ENCODE results near the gene FGF2. TPM values are rescaled to one million over a fixed set of nuclear protein-coding genes. Genes with fewer than 3 reads are reported as not detected.

The FGF2 gene
- total RNA-seq, 3 donors from 2014 or later: 1.3 to 45.0 (median 2.4) TPM

DNA sequence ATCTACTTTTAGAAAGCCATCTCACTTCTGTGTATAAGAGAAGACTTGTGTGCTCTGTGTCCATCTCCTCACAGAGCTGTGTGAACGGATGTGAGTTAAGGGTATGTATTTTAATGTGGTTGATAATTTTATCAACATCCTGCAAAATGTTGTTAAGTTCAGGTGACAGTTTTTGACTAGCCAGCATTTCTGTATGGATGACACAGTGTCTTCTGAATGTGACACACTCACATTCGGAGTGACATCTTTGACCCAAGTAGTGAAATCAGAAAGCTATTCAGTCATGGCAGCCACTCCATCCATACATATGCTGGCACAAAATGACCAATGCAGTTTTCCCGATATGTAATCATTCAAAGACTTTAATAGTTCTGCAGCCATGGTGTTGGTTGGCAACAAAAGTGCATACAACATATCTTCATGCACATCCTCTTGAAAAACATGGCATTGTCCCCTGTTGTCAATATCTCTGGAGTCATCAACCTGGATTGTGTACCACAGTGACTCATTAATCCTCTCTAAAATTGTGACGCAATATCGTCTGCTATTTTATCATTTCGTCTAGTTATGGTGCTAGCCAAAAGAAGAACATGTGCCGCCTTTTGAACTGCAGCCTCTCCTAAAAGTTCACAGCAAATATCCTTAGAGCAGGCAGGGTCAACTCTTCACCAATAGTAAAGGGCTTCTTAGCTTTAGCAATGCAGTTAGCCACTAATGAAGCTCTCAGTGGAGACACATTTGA lies 6.8 kb upstream of the FGF2 start:
- no peak for DNase-seq
- no peak for ATAC-seq
- Histone ChIP-seq H3K4me3 (no peak overlapping the region), H3K4me1 (ENCODE audit: low read depth) (no peaks in the 10 kb centered on the region), H3K36me3 (ENCODE audit: low read depth) (no peaks in the 10 kb centered on the region), H3K9me3 (no peaks in the 10 kb centered on the region)
- TF ChIP-seq, protein P1, sequence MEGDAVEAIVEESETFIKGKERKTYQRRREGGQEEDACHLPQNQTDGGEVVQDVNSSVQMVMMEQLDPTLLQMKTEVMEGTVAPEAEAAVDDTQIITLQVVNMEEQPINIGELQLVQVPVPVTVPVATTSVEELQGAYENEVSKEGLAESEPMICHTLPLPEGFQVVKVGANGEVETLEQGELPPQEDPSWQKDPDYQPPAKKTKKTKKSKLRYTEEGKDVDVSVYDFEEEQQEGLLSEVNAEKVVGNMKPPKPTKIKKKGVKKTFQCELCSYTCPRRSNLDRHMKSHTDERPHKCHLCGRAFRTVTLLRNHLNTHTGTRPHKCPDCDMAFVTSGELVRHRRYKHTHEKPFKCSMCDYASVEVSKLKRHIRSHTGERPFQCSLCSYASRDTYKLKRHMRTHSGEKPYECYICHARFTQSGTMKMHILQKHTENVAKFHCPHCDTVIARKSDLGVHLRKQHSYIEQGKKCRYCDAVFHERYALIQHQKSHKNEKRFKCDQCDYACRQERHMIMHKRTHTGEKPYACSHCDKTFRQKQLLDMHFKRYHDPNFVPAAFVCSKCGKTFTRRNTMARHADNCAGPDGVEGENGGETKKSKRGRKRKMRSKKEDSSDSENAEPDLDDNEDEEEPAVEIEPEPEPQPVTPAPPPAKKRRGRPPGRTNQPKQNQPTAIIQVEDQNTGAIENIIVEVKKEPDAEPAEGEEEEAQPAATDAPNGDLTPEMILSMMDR (IDR thresholded peaks at IDR 0.05): no peak
- intact Hi-C loops (cut with DNase I, micrococcal nuclease): no loop called here

DNA sequence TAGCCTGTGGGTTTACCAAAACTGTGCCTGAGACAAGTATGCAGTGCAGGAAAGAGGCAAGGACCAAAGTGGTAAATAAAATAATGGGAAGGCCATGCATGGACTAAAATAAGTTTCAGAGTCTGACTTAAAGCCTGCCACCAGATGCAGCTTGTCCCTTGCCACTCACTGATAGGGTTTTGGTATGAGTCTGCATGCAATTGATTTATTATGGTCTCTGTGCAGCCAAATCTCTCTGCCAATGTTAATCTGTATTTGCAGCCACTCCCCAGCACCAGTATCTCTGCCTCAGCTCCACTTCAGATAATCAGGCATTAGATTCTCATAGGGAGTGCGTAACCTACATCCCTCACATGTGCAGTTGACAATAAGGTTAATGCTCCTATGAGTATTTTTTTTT lies 5.5 kb upstream of the FGF2 start:
- ATAC-seq (no peak), DNase-seq (no peak)
- intact Hi-C loops (cut with DNase I, micrococcal nuclease): no loop called here
- Histone ChIP-seq H3K9me3 (no peaks in the 10 kb centered on the region), H3K4me1 (ENCODE audit: low read depth) (no peaks in the 10 kb centered on the region), H3K36me3 (ENCODE audit: low read depth) (no peaks in the 10 kb centered on the region), H3K4me3 (no peak overlapping the region)
- TF ChIP-seq, protein P1 (IDR thresholded peaks at IDR 0.05): no peak

DNA sequence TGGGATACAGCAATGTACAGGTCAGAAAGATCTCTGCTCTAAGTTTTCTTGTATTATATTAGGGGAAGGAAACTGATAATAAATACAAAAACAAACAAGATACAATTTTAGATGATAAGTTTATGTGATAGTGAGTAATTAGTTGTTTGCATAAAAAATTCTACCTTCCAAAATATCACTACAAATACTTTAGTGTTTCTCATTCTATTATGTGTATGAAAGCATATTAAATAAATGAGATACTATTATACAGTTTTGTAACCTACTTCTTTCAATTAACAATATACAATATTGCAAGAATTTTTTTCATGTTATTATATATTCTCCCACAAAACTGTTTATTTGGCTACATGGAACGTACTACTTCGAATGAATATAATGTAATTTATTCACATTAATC lies 4.2 kb upstream of the FGF2 start:
- H3K36me3 ChIP-seq (ENCODE audit: low read depth): no peaks in the 10 kb centered on the region
- intact Hi-C loops (cut with DNase I, micrococcal nuclease): no loop called here
- ATAC-seq: no peak
- DNase-seq: no peak
- H3K9me3 ChIP-seq: no peaks in the 10 kb centered on the region
- TF ChIP-seq, protein P1 (IDR thresholded peaks at IDR 0.05): no peak
- no peaks in the 10 kb centered on the region for H3K4me1 ChIP-seq (ENCODE audit: low read depth)
- no peak overlapping the region for H3K4me3 ChIP-seq

DNA sequence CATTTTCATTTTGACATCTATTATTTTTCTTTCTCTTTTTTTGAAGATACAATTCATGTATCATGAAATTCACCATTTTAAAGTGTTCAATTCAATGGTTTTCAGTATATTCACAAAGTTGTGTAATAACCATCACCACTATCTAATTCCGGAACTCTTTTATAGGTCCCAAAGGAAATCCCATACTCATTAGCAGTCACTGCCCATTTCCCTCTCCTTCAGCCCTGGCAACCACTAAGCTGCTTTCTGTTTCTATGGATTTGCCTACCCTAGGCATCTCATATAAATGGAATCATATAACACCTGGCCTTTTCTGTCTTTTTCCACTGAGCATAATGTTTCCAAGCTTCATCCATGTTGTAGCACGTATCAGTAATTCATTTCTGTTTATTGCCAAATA lies 3.2 kb upstream of the FGF2 start:
- no peak for DNase-seq
- ATAC-seq: no peak
- TF ChIP-seq, protein P1 (IDR thresholded peaks at IDR 0.05): no peak
- intact Hi-C loops (cut with DNase I, micrococcal nuclease): no loop called here
- no peak overlapping the region for H3K4me3 ChIP-seq
- H3K4me1 ChIP-seq (ENCODE audit: low read depth): no peaks in the 10 kb centered on the region
- H3K9me3 ChIP-seq: no peaks in the 10 kb centered on the region
- H3K36me3 ChIP-seq (ENCODE audit: low read depth): no peaks in the 10 kb centered on the region

DNA sequence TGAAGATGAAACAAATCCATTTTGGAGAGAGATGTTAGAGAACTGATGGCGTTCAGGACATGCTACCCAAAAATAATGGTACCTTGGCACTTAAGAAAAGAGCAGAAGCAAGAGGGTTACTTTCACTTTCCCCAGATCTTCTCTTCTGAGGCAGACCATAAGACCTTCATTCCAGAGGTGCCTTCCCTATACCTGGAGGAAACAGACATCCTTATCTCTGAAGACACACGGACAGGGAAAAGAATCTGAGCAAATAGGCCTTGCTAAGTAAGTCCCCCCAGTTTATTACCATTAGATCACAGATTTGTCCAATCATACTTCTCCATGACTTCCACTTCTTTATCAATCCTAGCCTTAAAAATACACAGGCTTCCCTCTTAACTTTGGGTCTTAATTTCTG lies 2.0 kb upstream of the FGF2 start:
- intact Hi-C loops (cut with DNase I, micrococcal nuclease): no loop called here
- Histone ChIP-seq H3K4me1 (ENCODE audit: low read depth) (no peaks in the 10 kb centered on the region), H3K9me3 (no peaks in the 10 kb centered on the region), H3K36me3 (ENCODE audit: low read depth) (no peaks in the 10 kb centered on the region), H3K4me3 (no peak overlapping the region)
- TF ChIP-seq, protein P1 (IDR thresholded peaks at IDR 0.05): no peak
- ATAC-seq (no peak), DNase-seq (no peak)

Measured in mucosa of descending colon (tissue), 3 donors.